GM12873 (cell line): ENCODE measurements around the gene PALM2AKAP2.

Experiments
- CTCF ChIP-seq: IDR thresholded peaks from 2 replicates; pipeline ENCODE4 v1.5.1; 2012; ENCODE audit warnings: low read depth, mild to moderate bottlenecking, moderate library complexity, low read length, control low read depth; ENCODE audit not compliant: insufficient read depth; ENCODE audit errors: missing control alignments

Gene PALM2AKAP2

GRCh38 chr9:109794361-109795012 is 14.5 kb downstream of the PALM2AKAP2 start:
- TF ChIP-seq CTCF = no peak

DNA sequence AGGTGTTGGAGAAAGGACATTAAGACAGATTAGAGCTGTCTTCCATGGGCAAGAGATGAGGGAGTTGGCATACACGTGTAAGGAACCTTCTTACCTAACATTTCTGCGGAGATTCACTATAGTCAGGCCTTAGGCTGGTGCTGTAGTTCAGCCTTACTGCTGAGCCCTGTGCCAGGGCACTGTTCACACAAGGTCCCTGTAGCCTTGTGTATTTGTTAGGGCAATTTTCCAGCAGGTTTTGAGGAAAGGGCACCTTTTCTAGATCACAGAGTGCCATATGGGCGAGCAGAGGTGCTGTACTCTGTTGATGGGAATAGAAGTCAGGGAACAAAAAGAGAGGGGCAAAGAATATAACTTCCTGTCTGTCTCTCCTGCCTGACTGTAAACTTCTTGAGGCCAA is 15.6 kb downstream of the PALM2AKAP2 start:
- no peak for TF ChIP-seq CTCF

GRCh38 chr9:109796078-109796477 is 16.1 kb downstream of the PALM2AKAP2 start:
- no peak for TF ChIP-seq CTCF

- no peak for TF ChIP-seq CTCF
These were observed 17.0 kb downstream of the PALM2AKAP2 start for GRCh38 chr9:109797006-109797405.

- TF ChIP-seq CTCF = no peak
These were observed 17.5 kb downstream of the PALM2AKAP2 start for GRCh38 chr9:109797509-109797908.

DNA sequence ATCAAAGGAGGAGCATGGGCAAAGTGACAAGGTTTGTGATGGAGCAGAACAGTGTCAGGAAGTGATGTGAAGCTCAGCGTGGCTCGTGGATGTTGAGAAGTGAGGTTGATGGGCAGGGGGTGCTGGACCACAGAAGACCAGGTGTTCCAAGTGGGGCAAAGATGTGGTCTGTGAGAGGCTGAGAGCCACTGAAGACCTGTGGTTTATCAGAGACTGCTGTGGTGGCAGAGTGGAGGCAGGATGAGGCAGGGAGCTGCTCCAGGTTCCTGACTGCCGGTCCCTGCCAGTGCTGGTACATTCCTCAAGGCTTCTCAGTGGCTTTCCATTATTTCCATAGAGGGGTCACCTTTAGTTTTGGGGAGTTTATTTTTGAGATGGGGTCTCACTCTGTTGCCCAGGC is 19.1 kb downstream of the PALM2AKAP2 start:
- no peak for TF ChIP-seq CTCF

DNA sequence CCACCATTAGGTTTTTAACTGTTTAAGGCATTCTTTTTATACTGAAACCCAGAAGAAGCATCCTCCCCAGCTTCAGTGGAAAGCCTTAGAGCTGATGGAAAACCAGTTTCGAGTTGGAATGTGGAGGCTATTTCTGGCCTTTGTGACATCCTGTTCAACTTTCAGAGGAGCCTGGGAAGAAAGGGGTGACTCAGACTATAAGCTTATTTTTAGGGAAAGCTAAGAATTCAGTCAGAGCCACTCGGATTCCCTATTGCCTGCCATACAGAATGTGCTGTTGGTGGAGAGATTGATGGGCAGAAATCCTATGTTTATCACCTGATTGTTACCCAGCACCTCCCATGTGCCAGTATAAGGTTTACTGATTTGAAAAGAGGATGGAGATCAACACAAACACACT is 19.8 kb downstream of the PALM2AKAP2 start:
- no peak for TF ChIP-seq CTCF
